ELF-1 (cell line): Measurements from ENCODE around the gene B4GALNT1.
"Not testable (repeated sequence)": the region's sequence is repeated elsewhere in the genome, so short reads cannot be mapped to it uniquely, and the experiment has no call there.

Experiments used
- DNase-seq: peaks from one replicate; pipeline ENCODE4 v3.0.0-alpha.2; 2016; ENCODE audit warnings: low read depth, low spot score

B4GALNT1 gene

DNA sequence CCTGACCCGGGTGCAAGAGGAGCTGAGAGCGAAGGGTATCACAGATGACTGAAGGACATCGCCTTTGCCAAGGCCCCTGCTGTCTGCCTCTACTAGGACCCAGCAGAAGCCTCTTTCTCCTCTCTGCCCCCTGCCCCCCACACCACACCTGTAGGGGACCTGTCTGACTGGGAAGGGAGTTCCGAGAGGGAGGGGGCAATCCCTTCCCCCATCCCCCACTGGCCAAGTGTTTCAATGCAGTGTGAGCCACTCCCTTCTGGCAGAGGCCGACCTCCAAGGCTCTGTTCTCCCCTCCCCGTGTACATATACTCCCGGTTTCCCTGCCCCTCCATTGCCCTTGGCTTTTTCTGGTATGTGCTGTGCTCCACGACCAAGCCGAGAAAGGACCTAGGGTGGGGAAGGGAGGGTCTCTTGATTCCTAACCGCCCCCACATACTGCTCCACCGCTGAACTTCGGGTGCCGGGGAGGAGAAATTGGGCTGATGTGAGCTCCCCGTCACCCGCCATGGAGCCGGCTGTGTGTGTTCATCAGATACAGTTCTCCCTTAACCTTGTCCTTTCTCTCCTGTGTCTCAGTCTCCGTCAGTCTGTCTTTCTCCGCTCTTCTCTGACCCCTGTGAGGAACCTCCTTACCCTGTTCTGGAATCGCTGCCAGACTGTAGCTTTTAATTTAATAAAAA lies 23.8 kb downstream of the B4GALNT1 start:
- no peak for DNase-seq

DNA sequence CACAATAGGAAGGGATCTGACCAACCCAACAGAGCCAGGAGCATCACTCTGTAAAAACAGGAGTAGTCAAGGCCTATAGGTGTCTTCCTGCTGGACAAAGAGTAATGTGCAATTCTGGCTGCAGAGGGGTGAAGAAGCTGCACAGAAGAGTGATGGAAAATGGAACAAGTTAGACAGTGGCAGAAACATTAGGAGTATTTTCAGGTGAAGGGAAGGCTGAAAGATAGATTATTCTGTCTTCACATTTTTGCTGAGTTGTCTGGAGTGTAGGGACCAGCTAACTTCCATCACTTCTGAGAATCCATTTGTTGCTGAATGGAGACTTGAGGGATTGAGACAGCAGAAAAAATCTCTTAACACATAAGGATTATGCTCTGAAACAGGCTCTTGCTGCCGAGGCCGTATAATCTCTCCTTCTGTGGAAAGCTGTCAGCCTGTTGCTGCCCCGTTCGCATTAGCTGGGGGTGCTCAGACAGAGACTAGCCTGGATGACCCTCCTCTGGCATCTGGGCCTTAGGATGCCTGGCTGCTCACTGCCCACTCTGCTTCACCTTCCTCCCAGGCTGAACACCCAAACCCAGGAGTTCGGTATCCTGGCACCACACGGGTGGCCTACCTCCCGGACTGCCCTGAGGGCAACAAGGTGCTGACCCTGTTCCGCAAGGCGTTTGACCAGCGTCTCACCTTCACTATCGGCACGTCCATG lies 24.9 kb downstream of the B4GALNT1 start:
- DNase-seq: no peak

DNA sequence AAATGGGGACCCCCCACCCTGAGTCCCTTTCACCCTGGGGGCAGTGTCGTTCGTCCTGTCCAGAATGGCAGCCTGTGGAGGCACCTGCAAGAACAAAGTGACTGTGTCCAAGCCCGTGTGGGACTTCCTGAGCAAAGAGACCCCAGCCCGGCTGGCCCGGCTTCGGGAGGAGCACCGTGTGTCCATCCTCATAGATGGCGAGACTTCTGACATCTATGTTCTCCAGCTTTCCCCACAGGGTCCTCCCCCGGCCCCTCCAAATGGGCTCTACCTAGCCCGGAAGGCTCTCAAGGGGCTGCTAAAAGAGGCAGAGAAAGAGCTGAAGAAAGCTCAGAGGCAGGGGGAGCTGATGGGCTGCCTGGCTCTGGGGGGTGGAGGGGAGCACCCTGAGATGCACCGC lies 26.2 kb downstream of the B4GALNT1 start:
- DNase-seq: no peak

DNA sequence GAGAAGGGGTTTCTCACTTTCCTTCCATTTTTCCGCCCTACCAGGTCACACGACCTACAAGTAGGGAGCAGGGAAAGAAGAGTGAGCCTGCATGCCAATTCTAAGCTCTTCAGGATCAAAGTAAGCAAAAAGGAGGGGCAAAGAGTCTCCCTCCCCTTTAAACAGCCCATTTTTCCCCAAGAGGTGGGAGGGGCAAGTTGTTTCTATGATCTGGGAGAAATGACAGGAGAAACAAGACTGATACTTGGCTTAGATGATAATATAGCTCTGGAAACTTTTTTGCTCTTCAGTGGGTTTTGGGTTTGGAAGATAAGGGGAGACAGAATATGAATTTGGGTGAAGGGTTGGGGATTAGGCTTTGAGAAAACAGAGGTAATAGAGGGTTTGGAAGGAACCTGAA lies 26.6 kb downstream of the B4GALNT1 start:
- DNase-seq: no peak

DNA sequence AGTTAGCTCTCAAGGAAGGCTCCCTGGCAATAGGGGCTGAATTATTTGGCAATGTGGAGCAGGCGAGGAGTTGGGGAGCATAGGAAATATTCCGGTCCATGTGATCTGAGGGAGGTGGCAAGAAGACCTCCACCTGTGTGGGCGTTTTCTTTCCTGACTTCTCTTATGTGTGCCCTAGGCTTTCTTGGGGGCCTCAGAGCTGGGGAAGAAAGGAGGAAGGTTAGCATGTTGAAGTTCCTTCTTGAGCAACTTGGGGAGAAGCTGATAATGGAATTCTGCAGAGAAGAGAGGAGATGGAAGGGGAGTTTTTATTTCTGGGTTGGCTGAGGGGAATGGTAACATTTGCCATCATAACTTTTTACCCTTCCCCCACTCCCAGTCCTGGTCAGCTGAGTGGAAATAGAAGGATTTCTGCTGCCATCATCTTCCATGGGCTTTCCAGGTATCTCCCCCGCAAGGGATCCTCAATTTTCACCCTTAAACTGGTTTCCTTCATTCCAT lies 27.1 kb downstream of the B4GALNT1 start:
- no peak for DNase-seq

DNA sequence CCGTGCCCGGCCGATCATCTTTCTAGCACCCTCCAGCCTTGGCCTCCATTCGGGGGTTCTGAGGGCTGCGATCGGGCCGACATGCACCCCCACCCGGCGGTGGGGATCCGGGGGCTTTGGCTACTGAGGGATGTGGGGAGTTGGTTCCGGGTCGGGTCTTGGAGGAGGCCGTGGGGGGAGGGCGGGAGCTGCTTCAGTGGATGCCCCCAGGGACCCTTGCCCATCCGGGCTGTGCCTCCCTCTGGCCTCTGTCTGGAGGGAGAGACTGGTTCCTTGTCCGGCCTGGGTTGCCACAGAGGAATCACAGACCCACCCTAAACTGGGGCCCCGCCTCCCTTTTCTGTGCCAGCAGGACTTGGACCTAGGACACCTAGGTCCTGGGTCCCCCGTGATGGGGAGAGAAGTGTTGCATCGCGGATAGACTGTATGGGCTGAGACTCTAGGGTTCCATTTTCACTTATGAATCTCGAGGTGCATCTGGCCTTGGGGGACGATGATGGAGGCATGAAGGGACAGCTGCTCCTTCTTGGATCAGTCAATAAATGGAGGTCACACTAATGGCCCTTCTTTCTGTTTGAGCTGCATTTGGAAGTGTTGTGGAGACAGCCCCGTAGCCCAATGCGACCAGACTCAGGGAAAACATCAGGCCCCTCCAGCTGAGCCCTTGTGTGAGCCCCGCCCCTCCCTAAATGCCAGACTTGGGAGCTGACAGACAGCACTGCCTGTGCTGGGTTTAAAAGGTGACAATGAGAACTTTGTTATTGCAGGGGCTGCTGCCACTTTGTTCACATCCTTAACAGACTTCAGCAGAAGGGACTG lies 27.8 kb downstream of the B4GALNT1 start:
- peak; percentile 46 for DNase-seq

DNA sequence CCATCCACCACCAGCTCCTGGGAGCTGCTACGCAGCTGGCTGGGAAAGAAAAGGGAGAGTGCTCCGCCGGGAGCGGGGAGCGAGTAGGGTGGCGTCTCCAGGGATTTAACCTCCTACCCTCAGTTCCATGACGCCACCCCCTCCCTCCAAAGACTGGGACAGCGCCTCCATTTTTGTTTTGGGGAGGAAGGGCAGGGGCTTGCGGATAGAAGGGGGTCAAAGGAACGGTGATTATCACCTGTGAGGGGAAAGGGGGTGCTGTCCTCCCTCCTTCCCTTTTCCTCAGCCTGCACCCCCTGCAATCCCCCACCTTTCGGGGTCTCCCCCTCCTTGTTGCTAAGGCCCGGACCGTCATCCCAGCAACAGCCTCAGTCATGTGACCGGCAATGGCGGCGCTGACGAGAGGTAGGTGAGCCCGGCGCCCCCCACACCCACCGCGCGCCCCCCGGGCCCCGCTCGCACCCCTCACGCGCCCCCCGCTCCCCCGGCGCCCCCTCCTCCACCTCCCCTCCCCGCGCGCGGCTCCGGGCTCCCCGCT lies 28.5 kb downstream of the B4GALNT1 start, which contains the start of gene DTX3:
TSS of gene DTX3 (plus strand) at position 371 of the 538 bp plus-strand sequence. CDS start 1,694 bp downstream, outside the sequence.
- DNase-seq: no peak

DNA sequence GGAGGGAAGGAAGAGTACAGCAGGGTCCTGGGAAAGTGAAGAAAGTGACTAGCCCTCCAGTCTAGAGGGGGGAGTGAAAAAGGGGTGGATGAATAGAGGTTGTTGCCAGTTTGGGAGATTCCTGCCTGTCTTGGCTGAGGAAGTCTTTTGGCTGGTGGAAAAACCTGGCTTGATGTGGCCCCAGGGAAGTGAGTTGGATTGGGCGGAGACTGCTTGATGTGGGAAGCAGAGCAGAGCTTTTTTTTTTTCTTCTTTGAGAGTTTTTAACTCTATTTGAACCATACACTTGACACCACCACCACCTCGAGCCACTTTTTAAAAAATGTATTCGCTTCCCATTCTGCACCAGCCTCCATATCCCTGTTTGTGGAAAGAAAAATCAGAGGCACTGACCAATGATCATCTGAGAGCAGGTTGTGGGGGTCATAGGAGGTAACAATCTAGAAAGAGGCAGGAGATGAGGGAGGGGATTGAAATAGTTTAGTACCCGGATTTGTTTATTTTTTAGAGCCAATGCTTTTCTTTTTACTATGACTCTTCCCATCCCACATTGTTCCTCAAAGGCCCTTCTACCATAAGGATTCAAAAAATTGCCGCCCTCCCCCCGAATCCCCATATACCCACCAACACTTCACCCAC lies 29.1 kb downstream of the B4GALNT1 start:
- peak; percentile 88 for DNase-seq

DNA sequence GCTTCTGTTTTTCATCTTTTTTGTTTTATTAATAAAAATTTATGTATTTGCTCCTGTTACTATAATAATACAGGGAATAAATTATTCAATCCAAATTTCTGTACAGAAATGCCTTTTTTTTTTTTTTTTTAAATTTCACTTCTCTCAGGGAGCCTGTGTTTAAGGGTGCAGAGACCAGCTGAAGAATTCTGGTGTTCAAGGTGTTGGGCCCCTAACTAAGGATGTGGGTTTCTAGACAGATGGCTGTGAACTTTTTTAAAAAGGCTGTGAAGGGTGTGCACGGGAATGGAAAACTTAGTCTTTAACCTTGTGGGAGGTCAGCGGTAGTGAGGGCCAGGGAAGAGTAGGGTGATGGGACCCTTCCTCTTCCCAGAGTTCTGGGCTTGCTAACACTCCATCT lies 29.7 kb downstream of the B4GALNT1 start:
- DNase-seq: no peak

DNA sequence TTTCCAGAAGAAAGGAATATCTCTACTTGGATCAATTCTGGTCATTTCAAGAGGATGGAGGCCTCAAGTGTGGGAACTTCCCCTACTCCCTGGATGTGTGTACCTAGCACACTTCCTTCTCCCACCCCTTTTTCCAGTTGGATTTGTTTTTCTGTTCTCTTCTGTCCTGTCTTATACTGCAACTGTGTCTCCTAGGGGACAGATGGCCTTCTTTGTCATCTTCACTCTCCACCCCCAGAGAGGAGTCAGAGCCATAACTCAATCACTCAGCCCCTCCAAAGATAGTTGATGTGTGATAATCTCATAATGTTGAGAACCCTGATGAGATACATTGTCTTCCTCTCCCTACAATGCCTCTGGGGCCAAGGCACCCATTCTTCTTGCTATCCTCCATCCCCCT lies 30.5 kb downstream of the B4GALNT1 start:
- no peak for DNase-seq

DNA sequence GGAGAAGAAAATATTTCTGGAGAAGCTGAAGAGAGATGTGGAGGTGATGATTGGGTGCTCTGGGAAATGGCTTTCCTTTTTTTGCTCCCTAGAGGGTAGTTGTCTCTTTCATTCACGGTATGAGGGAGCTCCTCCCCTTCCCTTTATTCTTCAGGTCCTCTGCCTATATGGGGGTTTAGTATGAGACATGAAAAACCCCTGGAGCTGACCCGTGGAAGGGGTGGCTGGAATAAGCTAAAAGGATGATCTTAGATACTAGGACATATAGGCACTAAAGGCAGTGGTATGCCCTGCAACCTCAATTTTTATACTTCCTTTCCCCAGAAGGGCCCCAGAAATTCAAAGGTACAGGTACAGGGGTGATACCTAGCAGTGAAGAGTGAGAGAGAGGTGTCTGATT lies 32.6 kb downstream of the B4GALNT1 start:
- no peak for DNase-seq

DNA sequence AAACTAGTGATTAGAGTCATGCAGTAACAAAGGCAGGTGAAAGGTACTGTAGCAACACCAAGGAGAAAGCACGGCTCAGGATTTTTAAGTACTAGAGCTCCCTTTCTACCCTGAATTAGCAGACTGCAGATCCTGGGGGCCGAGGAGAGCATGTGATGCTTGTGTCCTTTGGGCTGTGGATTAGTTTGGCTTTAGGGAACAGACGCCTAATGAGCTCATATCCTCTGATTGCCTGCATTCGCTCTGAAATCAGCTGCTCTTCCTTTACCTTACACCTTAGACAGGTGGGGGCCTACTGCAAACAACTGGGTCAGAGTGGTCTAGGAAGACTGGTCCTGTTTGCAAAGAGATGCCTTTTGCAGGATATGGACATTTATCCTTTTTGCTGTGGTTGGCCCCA lies 39.8 kb downstream of the B4GALNT1 start:
- no peak for DNase-seq

DNA sequence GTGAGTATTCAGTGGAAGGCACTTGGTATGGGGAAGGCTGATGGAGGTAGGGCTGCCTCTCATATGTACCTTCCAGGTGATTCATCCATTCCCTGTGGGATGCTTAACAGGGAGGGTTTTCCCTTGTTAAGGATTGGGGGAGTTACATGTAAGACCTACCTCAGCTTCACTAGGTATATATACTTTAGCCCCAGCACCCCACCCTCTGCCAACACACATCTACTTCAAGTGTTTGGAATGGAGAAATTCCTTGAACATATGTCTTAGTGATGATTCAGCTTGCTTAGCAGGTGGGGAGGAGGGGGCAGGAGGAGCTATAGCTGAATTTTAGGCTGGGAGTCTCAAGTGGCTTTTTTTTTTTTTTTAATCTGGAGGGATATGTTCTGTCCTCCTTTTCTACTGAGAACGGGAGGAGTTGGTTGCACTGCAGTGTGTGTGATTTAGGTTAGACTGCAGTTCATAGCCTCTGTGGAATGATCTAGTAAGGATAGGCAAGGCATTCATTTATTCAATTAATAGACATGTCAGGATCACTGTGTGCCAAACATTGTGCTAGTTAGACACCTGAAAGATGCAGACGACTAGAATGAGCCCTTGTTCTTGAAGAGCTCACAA lies 40.3 kb downstream of the B4GALNT1 start:
- DNase-seq: no peak

DNA sequence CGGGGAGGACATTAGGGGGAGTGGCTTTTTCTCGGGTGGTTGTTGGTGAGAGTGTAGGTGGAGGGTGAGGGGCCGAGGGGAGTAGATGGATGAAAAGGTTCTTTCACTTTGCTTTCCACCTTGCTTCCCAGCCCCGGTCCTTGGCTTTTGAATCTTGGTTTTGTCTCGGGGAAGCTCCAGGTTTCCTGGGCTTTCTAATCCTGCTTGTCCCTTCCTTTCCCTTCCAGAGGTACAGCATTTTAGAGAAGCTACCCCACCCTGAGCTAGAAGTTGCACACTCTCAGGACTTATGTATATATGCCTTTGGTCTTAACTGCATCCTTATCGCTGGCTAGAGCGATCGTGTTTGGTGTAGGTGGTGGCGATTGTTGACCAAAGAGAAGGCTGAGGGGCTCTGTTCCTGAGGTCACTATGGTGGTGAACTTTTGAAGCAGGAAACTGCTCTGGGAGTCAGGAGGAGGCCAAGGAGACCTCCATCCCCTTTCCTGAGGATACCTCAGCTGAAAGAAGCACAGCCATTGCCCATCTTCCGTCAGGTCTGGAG lies 41.1 kb downstream of the B4GALNT1 start:
- DNase-seq: no peak

DNA sequence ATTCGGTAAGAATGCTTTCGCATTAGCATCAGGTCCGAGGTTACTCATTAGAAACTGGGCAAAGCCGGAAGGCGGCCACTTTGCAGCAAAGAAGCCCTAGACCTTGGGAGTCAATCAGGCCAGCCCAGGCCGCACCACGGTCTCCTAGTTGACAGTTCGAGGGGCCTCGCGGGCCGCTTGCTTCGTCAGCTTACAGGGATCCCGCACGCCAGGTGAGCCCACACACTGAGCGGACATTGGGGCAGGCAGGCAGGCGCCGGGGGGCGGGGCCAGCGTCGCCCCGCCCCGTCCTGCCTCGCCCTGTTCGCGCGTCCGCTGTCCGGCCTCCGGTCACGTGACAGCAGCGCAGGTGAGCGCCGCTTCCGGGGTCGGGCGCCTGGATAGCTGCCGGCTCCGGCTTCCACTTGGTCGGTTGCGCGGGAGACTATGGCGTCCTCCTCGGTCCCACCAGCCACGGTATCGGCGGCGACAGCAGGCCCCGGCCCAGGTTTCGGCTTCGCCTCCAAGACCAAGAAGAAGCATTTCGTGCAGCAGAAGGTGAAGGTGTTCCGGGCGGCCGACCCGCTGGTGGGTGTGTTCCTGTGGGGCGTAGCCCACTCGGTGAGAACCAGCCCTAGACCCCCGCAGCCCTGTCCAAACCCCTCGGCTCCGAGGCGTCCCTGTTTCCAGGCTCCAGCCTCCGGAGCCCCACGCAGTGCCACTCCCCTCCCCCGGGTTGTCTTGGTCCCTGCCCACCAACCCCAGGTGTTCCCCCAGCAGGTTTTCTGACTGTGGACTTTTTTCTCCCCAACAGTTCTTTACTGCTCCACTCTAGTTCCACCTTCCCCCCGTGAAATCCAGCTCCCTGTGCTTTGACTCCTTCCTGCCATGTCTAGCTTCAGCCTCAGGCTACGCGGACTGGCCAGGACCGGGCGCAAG lies 41.9 kb downstream of the B4GALNT1 start, which contains the start of gene PIP4K2C:
TSS of gene PIP4K2C (plus strand) at position 329 of the 918 bp plus-strand sequence. CDS start at position 427, 98 bp downstream.
- peak; percentile 97 for DNase-seq

DNA sequence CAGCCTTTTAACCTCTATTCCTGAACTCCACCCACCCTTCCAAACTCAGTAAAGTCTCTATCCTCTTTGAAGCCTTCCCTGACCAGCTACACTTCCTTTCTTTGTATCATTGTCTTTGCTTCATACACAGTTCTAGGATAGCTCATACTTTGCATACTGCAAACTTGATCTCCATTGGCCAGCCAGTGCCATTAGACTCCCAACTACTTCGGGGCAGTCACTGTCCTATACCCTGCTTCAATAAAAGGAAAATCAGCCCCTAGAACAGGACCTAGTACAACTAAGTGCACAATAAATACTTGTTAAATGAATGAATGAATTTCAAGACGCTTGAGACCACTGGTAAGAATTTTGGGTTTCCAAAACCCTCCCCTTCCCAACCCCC lies 42.5 kb downstream of the B4GALNT1 start:
- DNase-seq: no peak

DNA sequence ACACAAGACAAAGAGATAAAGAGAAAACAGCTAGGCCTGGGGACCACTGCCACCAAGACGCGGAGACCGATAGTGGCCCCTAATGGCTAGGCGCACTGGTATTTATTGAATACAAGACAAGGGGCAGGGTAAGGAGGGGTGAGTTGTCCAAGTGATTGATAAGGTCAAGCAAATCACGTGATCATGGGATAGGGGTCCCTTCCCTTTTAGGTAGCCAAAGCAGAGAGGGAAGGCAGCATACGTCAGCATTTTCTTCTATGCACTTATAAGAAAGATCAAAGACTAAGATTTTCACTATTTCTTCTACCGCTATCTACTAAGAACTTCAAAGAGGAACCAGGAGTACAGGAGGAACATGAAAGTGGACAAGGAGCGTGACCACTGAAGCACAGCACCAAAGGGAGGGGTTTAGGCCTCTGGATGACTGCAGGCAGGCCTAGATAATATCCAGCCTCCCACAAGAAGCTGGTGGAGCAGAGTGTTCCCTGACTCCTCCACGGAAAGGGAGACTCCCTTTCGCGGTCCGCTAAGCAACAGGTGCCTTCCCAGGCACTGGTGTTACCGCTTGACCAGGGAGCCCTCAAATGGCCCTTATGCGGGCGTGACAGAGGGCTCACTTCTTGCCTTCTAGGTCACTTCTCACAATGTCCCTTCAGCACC lies 43.9 kb downstream of the B4GALNT1 start:
- DNase-seq: not testable (repeated sequence)

DNA sequence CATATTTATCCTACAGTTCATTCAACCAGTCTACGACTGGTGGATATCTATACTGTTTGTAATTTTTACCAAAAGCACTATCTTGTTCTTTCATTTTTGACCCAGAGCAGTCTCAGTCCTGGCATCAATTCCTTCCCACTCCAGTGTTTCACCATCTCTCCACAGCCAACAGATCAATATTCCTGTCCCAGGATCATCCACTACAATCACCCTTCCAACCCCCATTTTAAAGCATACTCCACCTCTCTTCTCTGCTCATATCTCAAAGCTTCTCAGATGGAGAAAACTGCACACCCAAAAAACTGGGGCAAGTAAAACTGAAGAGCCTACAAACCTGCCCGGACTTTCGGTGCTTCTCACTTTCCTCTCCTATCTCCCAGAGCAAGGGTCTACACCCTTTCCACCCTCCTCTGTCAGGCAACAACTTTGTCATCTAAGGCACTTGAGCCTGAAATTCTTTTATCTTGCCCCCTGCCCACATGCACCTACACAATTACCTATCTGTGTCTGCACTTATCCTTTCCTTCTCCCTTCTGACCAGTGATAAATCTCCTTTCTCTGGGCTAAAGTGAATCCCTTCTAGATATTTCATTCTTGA lies 46.1 kb downstream of the B4GALNT1 start:
- no peak for DNase-seq

DNA sequence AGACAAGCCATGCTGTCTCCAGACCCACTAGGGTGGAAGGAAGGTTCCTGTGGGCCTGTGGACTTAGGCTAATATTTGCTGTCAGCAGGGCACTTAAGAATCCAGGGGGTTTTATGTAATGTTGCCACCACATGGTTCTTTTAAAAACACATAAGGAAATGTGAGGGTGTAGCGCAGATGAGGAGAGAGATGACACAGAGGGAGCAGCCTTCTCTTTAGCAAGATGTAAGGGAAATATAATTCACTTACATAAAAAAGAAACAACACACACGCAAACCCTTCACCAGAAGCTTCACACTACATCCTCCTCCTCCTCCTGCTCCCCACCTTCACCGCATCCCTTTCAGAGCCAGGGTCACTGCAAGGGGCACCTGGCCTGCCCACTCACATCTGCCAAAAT lies 46.9 kb downstream of the B4GALNT1 start:
- DNase-seq: no peak
